ENCODE results near the gene XYLT1.

DNA sequence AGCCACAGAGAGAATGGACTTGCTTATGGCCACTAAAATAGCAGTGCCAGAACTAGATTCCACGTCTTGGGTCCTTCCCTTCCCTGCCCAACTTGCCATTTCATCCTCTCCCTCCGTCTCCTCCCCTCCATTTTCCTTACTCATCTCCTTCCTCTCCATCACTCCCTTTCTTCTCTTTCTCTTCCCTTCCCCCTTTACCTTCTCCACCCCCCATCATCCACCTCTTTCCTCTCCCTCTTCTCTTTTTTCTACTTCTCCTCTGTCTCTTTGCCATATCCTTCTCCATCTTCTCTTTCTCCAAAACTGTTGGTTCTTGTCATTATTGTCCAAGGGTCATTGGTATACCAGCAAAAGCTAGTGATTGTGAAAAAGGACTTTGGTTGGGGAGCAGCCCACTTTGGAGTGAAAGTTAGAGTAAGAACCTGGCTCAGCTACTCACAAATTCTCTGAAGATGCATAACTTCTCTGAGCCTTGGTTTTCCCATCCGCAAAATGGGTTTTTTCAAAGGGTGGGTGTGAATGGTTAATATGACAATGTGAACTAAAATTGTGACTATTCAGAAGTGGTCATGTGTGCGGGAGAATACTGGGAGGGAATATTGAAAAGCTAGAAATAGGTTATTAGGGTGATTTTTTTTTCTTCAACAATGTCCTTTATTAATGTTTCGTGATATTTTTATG is 393.8 kb downstream of the XYLT1 start:
- TF ChIP-seq MXI1 (IDR thresholded peaks at IDR 0.05; ENCODE audit: low read depth, low read length), result no peak
- no peak for TF ChIP-seq GABPA (IDR thresholded peaks at IDR 0.05; ENCODE audit: low read depth)
- no peak for TF ChIP-seq SRF (IDR thresholded peaks at IDR 0.05; ENCODE audit: low read depth in 2 of 2, low read length in 2 of 2)
- TF ChIP-seq CTCF (IDR thresholded peaks at IDR 0.05 in 2 of 3, conservative IDR thresholded peaks at IDR 0.05 in 1 of 3; ENCODE audit: control insufficient read depth in 2 of 3, extremely low read depth in 1 of 3, insufficient read depth in 1 of 3, low read depth in 3 of 3, low read length in 3 of 3), result no peak
- TF ChIP-seq TAF1 (IDR thresholded peaks at IDR 0.05; ENCODE audit: borderline replicate concordance, low read depth, low read length), result no peak
- TF ChIP-seq MEF2A (IDR thresholded peaks at IDR 0.05; ENCODE audit: insufficient read depth, low read depth, low read length), result no peak
- no peak for TF ChIP-seq POLR2A (IDR thresholded peaks at IDR 0.05; ENCODE audit: low read depth, low read length)
- TF ChIP-seq REST (IDR thresholded peaks at IDR 0.05; ENCODE audit: low read depth, low read length), result no peak
- no peak for TF ChIP-seq SIN3A (IDR thresholded peaks at IDR 0.05; ENCODE audit: low read depth, low read length)
- TF ChIP-seq, protein P1, sequence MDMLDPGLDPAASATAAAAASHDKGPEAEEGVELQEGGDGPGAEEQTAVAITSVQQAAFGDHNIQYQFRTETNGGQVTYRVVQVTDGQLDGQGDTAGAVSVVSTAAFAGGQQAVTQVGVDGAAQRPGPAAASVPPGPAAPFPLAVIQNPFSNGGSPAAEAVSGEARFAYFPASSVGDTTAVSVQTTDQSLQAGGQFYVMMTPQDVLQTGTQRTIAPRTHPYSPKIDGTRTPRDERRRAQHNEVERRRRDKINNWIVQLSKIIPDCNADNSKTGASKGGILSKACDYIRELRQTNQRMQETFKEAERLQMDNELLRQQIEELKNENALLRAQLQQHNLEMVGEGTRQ (IDR thresholded peaks at IDR 0.05; ENCODE audit: borderline replicate concordance, low read depth, low read length), result no peak

Data from GM12878 (cell line).